Gastroesophageal sphincter (tissue), 3 donors: ENCODE results near the gene SAE1.

Experiments used
- CTCF ChIP-seq, 4 experiments: fragments of 200-600 bp in 2 of 4; fragments of 450-650 bp in 2 of 4; sonication (generic) in 1 of 4; IDR thresholded peaks; one replicate each; pipeline ENCODE4 v1.5.1; 2017 to 2019; ENCODE audit warnings: antibody characterized with exemption in 4 of 4, mild to moderate bottlenecking in 2 of 4, moderate library complexity in 2 of 4
- EP300 ChIP-seq: sonication (generic); formaldehyde crosslinking; IDR thresholded peaks from one replicate; pipeline ENCODE4 v1.6.1; 2017; ENCODE audit warnings: antibody characterized with exemption, mild to moderate bottlenecking
- POLR2AphosphoS5 ChIP-seq: sonication (generic); formaldehyde crosslinking; IDR thresholded peaks from one replicate; pipeline ENCODE4 v1.6.1; 2017; ENCODE audit warnings: antibody characterized with exemption

DNA sequence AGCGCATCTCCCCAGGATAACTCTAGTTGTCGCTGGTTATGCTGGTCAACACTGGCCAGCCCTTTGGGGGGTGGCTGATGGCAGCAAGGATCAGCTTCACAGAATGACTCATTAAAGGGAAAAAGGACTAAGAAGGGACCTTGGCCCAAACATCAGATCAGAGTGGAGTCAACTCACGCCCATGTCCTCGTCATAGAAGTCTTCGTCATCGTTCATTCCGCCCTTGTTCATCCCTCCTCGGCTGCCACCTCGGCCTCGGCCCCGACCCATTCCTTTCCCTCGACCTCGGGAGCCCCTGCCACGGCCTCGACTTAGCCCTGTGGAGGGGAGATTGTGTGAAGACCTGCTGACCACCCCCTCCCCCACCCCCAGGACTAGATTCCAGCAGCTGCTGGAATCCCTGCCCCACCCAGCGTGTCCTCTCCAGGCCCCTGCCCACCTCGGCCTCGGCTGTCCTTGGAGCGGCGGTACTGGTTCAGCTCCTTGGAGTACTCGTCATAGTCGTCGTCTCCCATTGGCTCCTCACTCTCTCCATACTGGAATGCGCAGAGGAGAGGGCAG lies 45.7 kb upstream of the SAE1 start:
- no peak for TF ChIP-seq CTCF (IDR thresholded peaks at IDR 0.05)
- no peak for TF ChIP-seq POLR2AphosphoS5
- no peak for TF ChIP-seq EP300
